Measurements from ENCODE around the gene AFDN.

Gene AFDN

GRCh38 chr6:167917551-167918154 is 90.9 kb downstream of the AFDN start:
- Histone ChIP-seq H3K27ac (replicated peaks; ENCODE audit: low read length) (no peak overlapping the region), H2BK15ac (ENCODE audit: low read length) (no peak overlapping the region), H3K4ac (ENCODE audit: low read length) (no peak overlapping the region), H3K4me1 (ENCODE audit: control insufficient read depth in 2 of 2, insufficient read depth in 1 of 2, low read depth in 1 of 2, low read length in 2 of 2) (peaks cover 0 to 2% of the 10 kb centered on the region in 2 donors), H3K9ac (ENCODE audit: low read depth, low read length, poor library complexity) (no peak overlapping the region), H4K91ac (ENCODE audit: low read depth, low read length, poor library complexity) (no peak overlapping the region), H3K9me3 (replicated peaks in 1 of 2; ENCODE audit: control insufficient read depth in 2 of 2, insufficient read depth in 1 of 2, low read depth in 1 of 2, low read length in 2 of 2) (no peaks in the 10 kb centered on the region), H2AFZ (ENCODE audit: low read length) (no peak overlapping the region), H3K36me3 (replicated peaks in 1 of 2; ENCODE audit: control insufficient read depth in 2 of 2, insufficient read depth in 2 of 2, low read length in 2 of 2) (peaks cover 35 to 100% of the 10 kb centered on the region in 2 donors), H2BK120ac (ENCODE audit: low read depth, low read length) (no peak overlapping the region), H3K4me2 (ENCODE audit: insufficient read depth, low read length, poor library complexity, severe bottlenecking) (no peak overlapping the region), H3K14ac (ENCODE audit: low read length) (no peak overlapping the region), H3K4me3 (ENCODE audit: low read length in 2 of 2) (no peak overlapping the region), H2AK5ac (ENCODE audit: low read depth, low read length) (no peak overlapping the region), H3K23ac (ENCODE audit: low read depth, low read length, poor library complexity) (no peak overlapping the region), H2BK12ac (ENCODE audit: low read length) (no peak overlapping the region), H3K27me3 (ENCODE audit: control insufficient read depth in 3 of 3, insufficient read depth in 3 of 3, low read depth in 1 of 3, low read length in 3 of 3) (no peaks in the 10 kb centered on the region), H3K79me1 (ENCODE audit: low read depth, low read length) (peaks cover 3% of the 10 kb centered on the region), H2BK5ac (ENCODE audit: low read length) (no peak overlapping the region), H4K8ac (ENCODE audit: low read depth, low read length) (no peak overlapping the region), H3K18ac (ENCODE audit: low read length) (no peak overlapping the region)
- no CpG with 5 or more reads among the region's 2 CpGs for WGBS, 2 donors (ENCODE audit: extremely low coverage in 2 of 2, insufficient read length in 2 of 2, insufficient replicate concordance in 1 of 2)
- no peak for DNase-seq (ENCODE audit: low spot score)

GRCh38 chr6:167918548-167919278 is 92.0 kb downstream of the AFDN start:
- H2BK5ac ChIP-seq (ENCODE audit: low read length) = no peak overlapping the region
- DNase-seq (ENCODE audit: low spot score) = no peak
- H3K18ac ChIP-seq (ENCODE audit: low read length) = no peak overlapping the region
- H2BK15ac ChIP-seq (ENCODE audit: low read length) = no peak overlapping the region
- H2BK120ac ChIP-seq (ENCODE audit: low read depth, low read length) = no peak overlapping the region
- no peaks in the 10 kb centered on the region for H3K27me3 ChIP-seq (ENCODE audit: control insufficient read depth in 3 of 3, insufficient read depth in 3 of 3, low read depth in 1 of 3, low read length in 3 of 3)
- H4K91ac ChIP-seq (ENCODE audit: low read depth, low read length, poor library complexity) = no peak overlapping the region
- H3K4me2 ChIP-seq (ENCODE audit: insufficient read depth, low read length, poor library complexity, severe bottlenecking) = no peak overlapping the region
- H3K14ac ChIP-seq (ENCODE audit: low read length) = no peak overlapping the region
- H3K36me3 ChIP-seq (replicated peaks in 1 of 2; ENCODE audit: control insufficient read depth in 2 of 2, insufficient read depth in 2 of 2, low read length in 2 of 2) = peaks cover 33 to 99% of the 10 kb centered on the region in 2 donors
- H4K8ac ChIP-seq (ENCODE audit: low read depth, low read length) = no peak overlapping the region
- no peak overlapping the region for H3K4ac ChIP-seq (ENCODE audit: low read length)
- no peak overlapping the region for H3K23ac ChIP-seq (ENCODE audit: low read depth, low read length, poor library complexity)
- H2BK12ac ChIP-seq (ENCODE audit: low read length) = no peak overlapping the region
- no peak overlapping the region for H2AFZ ChIP-seq (ENCODE audit: low read length)
- H3K4me3 ChIP-seq (ENCODE audit: low read length in 2 of 2) = no peak overlapping the region
- WGBS, 2 donors (ENCODE audit: extremely low coverage in 2 of 2, insufficient read length in 2 of 2, insufficient replicate concordance in 1 of 2) = no CpG with 5 or more reads among the region's 14 CpGs
- H3K79me1 ChIP-seq (ENCODE audit: low read depth, low read length) = peaks cover 3% of the 10 kb centered on the region
- H2AK5ac ChIP-seq (ENCODE audit: low read depth, low read length) = no peak overlapping the region
- peaks cover 0 to 2% of the 10 kb centered on the region in 2 donors for H3K4me1 ChIP-seq (ENCODE audit: control insufficient read depth in 2 of 2, insufficient read depth in 1 of 2, low read depth in 1 of 2, low read length in 2 of 2)
- no peak overlapping the region for H3K9ac ChIP-seq (ENCODE audit: low read depth, low read length, poor library complexity)
- no peak overlapping the region for H3K27ac ChIP-seq (replicated peaks; ENCODE audit: low read length)
- H3K9me3 ChIP-seq (replicated peaks in 1 of 2; ENCODE audit: control insufficient read depth in 2 of 2, insufficient read depth in 1 of 2, low read depth in 1 of 2, low read length in 2 of 2) = no peaks in the 10 kb centered on the region

GRCh38 chr6:167919349-167919748 is 92.6 kb downstream of the AFDN start:
- Histone ChIP-seq H2AFZ (ENCODE audit: low read length) (no peak overlapping the region), H2BK120ac (ENCODE audit: low read depth, low read length) (no peak overlapping the region), H3K9me3 (replicated peaks in 1 of 2; ENCODE audit: control insufficient read depth in 2 of 2, insufficient read depth in 1 of 2, low read depth in 1 of 2, low read length in 2 of 2) (no peaks in the 10 kb centered on the region), H3K27ac (replicated peaks; ENCODE audit: low read length) (peak overlapping the region; percentile 23), H3K36me3 (replicated peaks in 1 of 2; ENCODE audit: control insufficient read depth in 2 of 2, insufficient read depth in 2 of 2, low read length in 2 of 2) (peaks cover 35 to 99% of the 10 kb centered on the region in 2 donors), H3K9ac (ENCODE audit: low read depth, low read length, poor library complexity) (no peak overlapping the region), H3K4me3 (ENCODE audit: low read length in 2 of 2) (no peak overlapping the region), H3K23ac (ENCODE audit: low read depth, low read length, poor library complexity) (no peak overlapping the region), H2BK5ac (ENCODE audit: low read length) (no peak overlapping the region), H2BK15ac (ENCODE audit: low read length) (no peak overlapping the region), H3K27me3 (ENCODE audit: control insufficient read depth in 3 of 3, insufficient read depth in 3 of 3, low read depth in 1 of 3, low read length in 3 of 3) (no peaks in the 10 kb centered on the region), H2AK5ac (ENCODE audit: low read depth, low read length) (no peak overlapping the region), H4K91ac (ENCODE audit: low read depth, low read length, poor library complexity) (no peak overlapping the region), H3K14ac (ENCODE audit: low read length) (no peak overlapping the region), H4K8ac (ENCODE audit: low read depth, low read length) (no peak overlapping the region), H3K4ac (ENCODE audit: low read length) (no peak overlapping the region), H3K79me1 (ENCODE audit: low read depth, low read length) (peaks cover 3% of the 10 kb centered on the region), H3K18ac (ENCODE audit: low read length) (no peak overlapping the region), H2BK12ac (ENCODE audit: low read length) (no peak overlapping the region), H3K4me1 (ENCODE audit: control insufficient read depth in 2 of 2, insufficient read depth in 1 of 2, low read depth in 1 of 2, low read length in 2 of 2) (peaks cover 0 to 2% of the 10 kb centered on the region in 2 donors), H3K4me2 (ENCODE audit: insufficient read depth, low read length, poor library complexity, severe bottlenecking) (no peak overlapping the region)
- no CpG with 5 or more reads among the region's 3 CpGs for WGBS, 2 donors (ENCODE audit: extremely low coverage in 2 of 2, insufficient read length in 2 of 2, insufficient replicate concordance in 1 of 2)
- DNase-seq (ENCODE audit: low spot score) = no peak

DNA sequence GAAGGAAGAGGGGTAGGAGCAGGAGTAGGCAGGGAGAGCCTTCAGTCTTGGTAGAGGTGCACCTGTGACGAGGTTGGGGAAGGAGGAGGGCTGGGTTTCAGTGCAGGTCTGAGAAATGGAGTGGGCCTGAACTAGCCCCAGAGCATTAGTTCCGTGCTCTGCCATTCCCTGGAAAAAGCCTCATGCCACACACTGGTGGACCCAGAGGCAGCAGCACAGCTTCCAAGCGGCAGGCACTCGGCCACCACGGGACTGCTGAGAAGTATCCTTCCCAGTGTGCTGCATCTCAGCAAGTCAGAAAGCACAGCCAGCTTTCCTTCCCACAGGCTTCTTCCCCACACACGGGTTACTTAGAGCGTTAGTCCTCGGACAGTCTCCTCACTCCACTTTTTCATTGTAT is 93.5 kb downstream of the AFDN start:
- DNase-seq (ENCODE audit: low spot score) = no peak
- no peak overlapping the region for H3K18ac ChIP-seq (ENCODE audit: low read length)
- no peak overlapping the region for H2BK5ac ChIP-seq (ENCODE audit: low read length)
- peak overlapping the region; percentile 36 for H3K27ac ChIP-seq (replicated peaks; ENCODE audit: low read length)
- H3K27me3 ChIP-seq (ENCODE audit: control insufficient read depth in 3 of 3, insufficient read depth in 3 of 3, low read depth in 1 of 3, low read length in 3 of 3) = no peaks in the 10 kb centered on the region
- H2AK5ac ChIP-seq (ENCODE audit: low read depth, low read length) = no peak overlapping the region
- H3K4me2 ChIP-seq (ENCODE audit: insufficient read depth, low read length, poor library complexity, severe bottlenecking) = no peak overlapping the region
- H4K8ac ChIP-seq (ENCODE audit: low read depth, low read length) = no peak overlapping the region
- no peaks in the 10 kb centered on the region for H3K9me3 ChIP-seq (replicated peaks in 1 of 2; ENCODE audit: control insufficient read depth in 2 of 2, insufficient read depth in 1 of 2, low read depth in 1 of 2, low read length in 2 of 2)
- H2BK120ac ChIP-seq (ENCODE audit: low read depth, low read length) = no peak overlapping the region
- H3K4ac ChIP-seq (ENCODE audit: low read length) = no peak overlapping the region
- H3K4me1 ChIP-seq (ENCODE audit: control insufficient read depth in 2 of 2, insufficient read depth in 1 of 2, low read depth in 1 of 2, low read length in 2 of 2) = peaks cover 0 to 5% of the 10 kb centered on the region in 2 donors
- peaks cover 35 to 99% of the 10 kb centered on the region in 2 donors for H3K36me3 ChIP-seq (replicated peaks in 1 of 2; ENCODE audit: control insufficient read depth in 2 of 2, insufficient read depth in 2 of 2, low read length in 2 of 2)
- H3K14ac ChIP-seq (ENCODE audit: low read length) = no peak overlapping the region
- no peak overlapping the region for H2AFZ ChIP-seq (ENCODE audit: low read length)
- WGBS, 2 donors (ENCODE audit: extremely low coverage in 2 of 2, insufficient read length in 2 of 2, insufficient replicate concordance in 1 of 2) = no CpG with 5 or more reads among the region's 8 CpGs
- no peak overlapping the region for H3K9ac ChIP-seq (ENCODE audit: low read depth, low read length, poor library complexity)
- H2BK15ac ChIP-seq (ENCODE audit: low read length) = no peak overlapping the region
- no peak overlapping the region for H4K91ac ChIP-seq (ENCODE audit: low read depth, low read length, poor library complexity)
- H3K23ac ChIP-seq (ENCODE audit: low read depth, low read length, poor library complexity) = no peak overlapping the region
- H2BK12ac ChIP-seq (ENCODE audit: low read length) = no peak overlapping the region
- no peak overlapping the region for H3K4me3 ChIP-seq (ENCODE audit: low read length in 2 of 2)
- peaks cover 1% of the 10 kb centered on the region for H3K79me1 ChIP-seq (ENCODE audit: low read depth, low read length)

All from neuronal stem cell (in vitro differentiated cells).